Astrocyte (in vitro differentiated cells and primary cell): ENCODE results near the gene RTBDN. TPM values are rescaled to one million over a fixed set of nuclear protein-coding genes. Genes with fewer than 3 reads are reported as not detected.

ENCODE experiments used
- DNase-seq: peaks from one replicate; pipeline ENCODE4 v3.0.0-alpha.2; 2010; ENCODE audit warnings: low read depth
- FAIRE-seq: peaks from 2 replicates; lab custom pipeline; 2011; peaks lifted over from hg19 to GRCh38; lab: Jason Lieb, UNC
- H2AFZ ChIP-seq: 2 replicates; pipeline ENCODE4 v1.6.0; 2012; ENCODE audit warnings: low read depth, low read length, inconsistent platforms
- H3K27ac ChIP-seq: 2 replicates; pipeline ENCODE4 v1.5.1; 2011; ENCODE audit warnings: low read depth, low read length, inconsistent platforms
- H3K27me3 ChIP-seq: 2 replicates; pipeline ENCODE4 v1.6.0; 2011; ENCODE audit warnings: low read length, inconsistent platforms; ENCODE audit not compliant: insufficient read depth
- H3K36me3 ChIP-seq: 2 replicates; pipeline ENCODE4 v1.5.1; 2011; ENCODE audit warnings: low read length, inconsistent platforms; ENCODE audit not compliant: insufficient read depth
- H3K4me1 ChIP-seq: 2 replicates; pipeline ENCODE4 v1.5.1; 2011; ENCODE audit warnings: low read length, inconsistent platforms; ENCODE audit not compliant: insufficient read depth
- H3K4me2 ChIP-seq: 2 replicates; pipeline ENCODE4 v1.6.0; 2012; ENCODE audit warnings: low read length, inconsistent platforms
- H3K4me3 ChIP-seq: 2 replicates; pipeline ENCODE4 v1.5.1; 2011; ENCODE audit warnings: low read depth, mild to moderate bottlenecking, low read length, inconsistent platforms; ENCODE audit not compliant: insufficient read depth
- H3K79me2 ChIP-seq: 2 replicates; pipeline ENCODE4 v1.6.0; 2012; ENCODE audit warnings: mild to moderate bottlenecking, low read length, inconsistent platforms; ENCODE audit not compliant: insufficient read depth
- H3K9ac ChIP-seq: 2 replicates; pipeline ENCODE4 v1.6.0; 2012; ENCODE audit warnings: mild to moderate bottlenecking, low read length, inconsistent platforms
- H3K9me3 ChIP-seq: 2 replicates; pipeline ENCODE4 v1.5.1; 2012; ENCODE audit warnings: low read depth, mild to moderate bottlenecking, low read length, inconsistent platforms; ENCODE audit not compliant: insufficient read depth
- H4K20me1 ChIP-seq: 2 replicates; pipeline ENCODE4 v1.6.0; 2012; ENCODE audit warnings: low read length, inconsistent platforms; ENCODE audit not compliant: insufficient read depth
- H3K27ac Mint-ChIP-seq: one replicate; pipeline ENCODE4 v1.8.0; 2021; ENCODE audit warnings: mild to moderate bottlenecking, mixed read lengths; ENCODE audit not compliant: unreplicated experiment
- H3K27me3 Mint-ChIP-seq: one replicate; pipeline ENCODE4 v1.8.0; 2021; ENCODE audit warnings: low read depth, mixed read lengths; ENCODE audit not compliant: unreplicated experiment
- H3K36me3 Mint-ChIP-seq: one replicate; pipeline ENCODE4 v1.8.0; 2021; ENCODE audit warnings: low read depth, mixed read lengths; ENCODE audit not compliant: unreplicated experiment
- H3K4me1 Mint-ChIP-seq: one replicate; pipeline ENCODE4 v1.8.0; 2021; ENCODE audit warnings: low read depth, mixed read lengths; ENCODE audit not compliant: unreplicated experiment
- H3K4me3 Mint-ChIP-seq: one replicate; pipeline ENCODE4 v1.8.0; 2021; ENCODE audit warnings: mild to moderate bottlenecking, moderate library complexity, mixed read lengths; ENCODE audit not compliant: unreplicated experiment
- H3K9me3 Mint-ChIP-seq: one replicate; pipeline ENCODE4 v1.8.0; 2021; ENCODE audit warnings: mild to moderate bottlenecking, mixed read lengths; ENCODE audit not compliant: unreplicated experiment
- CTCF ChIP-seq: IDR thresholded peaks from 2 replicates; pipeline ENCODE4 v1.5.1; 2011; ENCODE audit warnings: low read depth, mild to moderate bottlenecking, inconsistent platforms, low read length, moderate library complexity; ENCODE audit not compliant: insufficient read depth
- EZH2 ChIP-seq: IDR thresholded peaks from 2 replicates; pipeline ENCODE4 v1.6.1; 2012; ENCODE audit warnings: mild to moderate bottlenecking, low read length, inconsistent platforms; ENCODE audit not compliant: insufficient read depth
- total RNA-seq: library from RNA; stranded (reverse); gene quantifications from 2 replicates; pipeline ENCODE4 v1.2.1, GENCODE V29; 2021

The RTBDN gene
- total RNA-seq, 1 donor from 2014 or later: not detected

GRCh38 chr19:12867120-12868099 lies 33.0 kb upstream of the RTBDN start:
- Histone ChIP-seq H3K4me1 (peaks cover 3% of the 10 kb centered on the region), H3K9me3 (no peaks in the 10 kb centered on the region), H3K79me2 (no peaks in the 10 kb centered on the region), H3K36me3 (no peaks in the 10 kb centered on the region), H3K27ac (no peak overlapping the region), H4K20me1 (no peaks in the 10 kb centered on the region), H3K27me3 (peaks cover 4% of the 10 kb centered on the region), H3K4me3 (peak overlapping the region; percentile 29), H2AFZ (peak overlapping the region; percentile 90), H3K9ac (peak overlapping the region; percentile 57), H3K4me2 (peak overlapping the region; percentile 86)
- Mint-ChIP-seq H3K27me3 (peaks cover 2% of the 10 kb centered on the region), H3K27ac (peak overlapping the region; percentile 78), H3K9me3 (peaks cover 2% of the 10 kb centered on the region), H3K36me3 (peaks cover 16% of the 10 kb centered on the region), H3K4me1 (no peaks in the 10 kb centered on the region), H3K4me3 (peak overlapping the region; percentile 66)
- FAIRE-seq (no peak), DNase-seq (peak; percentile 7)
- TF ChIP-seq EZH2 (no peak), CTCF (no peak)

- DNase-seq (no peak), FAIRE-seq (no peak)
- Mint-ChIP-seq H3K27ac (no peak overlapping the region), H3K36me3 (peaks cover 13% of the 10 kb centered on the region), H3K4me3 (no peak overlapping the region), H3K9me3 (no peaks in the 10 kb centered on the region), H3K27me3 (peaks cover 2% of the 10 kb centered on the region), H3K4me1 (no peaks in the 10 kb centered on the region)
- TF ChIP-seq EZH2: no peak
- TF ChIP-seq CTCF: no peak
- peaks cover 4% of the 10 kb centered on the region for H3K27me3 ChIP-seq
- no peak overlapping the region for H2AFZ ChIP-seq
- no peak overlapping the region for H3K4me2 ChIP-seq
- no peak overlapping the region for H3K27ac ChIP-seq
- no peaks in the 10 kb centered on the region for H4K20me1 ChIP-seq
- H3K9me3 ChIP-seq: no peaks in the 10 kb centered on the region
- no peak overlapping the region for H3K9ac ChIP-seq
- peaks cover 3% of the 10 kb centered on the region for H3K4me1 ChIP-seq
- no peak overlapping the region for H3K4me3 ChIP-seq
- H3K79me2 ChIP-seq: no peaks in the 10 kb centered on the region
- no peaks in the 10 kb centered on the region for H3K36me3 ChIP-seq
Measured at GRCh38 chr19:12866416-12867119, 32.2 kb upstream of the RTBDN start.
